Effector memory CD4-positive, alpha-beta T cell (primary cell): ENCODE measurements around the gene SLC12A9.

Experiments used
- DNase-seq, 3 donors: peaks; one replicate each; pipeline ENCODE4 v3.0.0-alpha.2; 2020
- H3K27ac ChIP-seq: 2 replicates; pipeline ENCODE4 v1.7.0; 2013; ENCODE audit warnings: mild to moderate bottlenecking, low read length, moderate library complexity; ENCODE audit not compliant: insufficient read depth, poor library complexity, severe bottlenecking
- H3K27me3 ChIP-seq: replicated peaks from 2 replicates; pipeline ENCODE4 v1.7.0; 2013; ENCODE audit warnings: mild to moderate bottlenecking, low read length; ENCODE audit not compliant: insufficient read depth, control insufficient read depth, poor library complexity, severe bottlenecking
- H3K36me3 ChIP-seq: 2 replicates; pipeline ENCODE4 v1.7.0; 2013; ENCODE audit warnings: mild to moderate bottlenecking, low read length, moderate library complexity; ENCODE audit not compliant: control insufficient read depth, insufficient read depth
- H3K4me1 ChIP-seq: 2 replicates; pipeline ENCODE4 v1.7.0; 2013; ENCODE audit warnings: low read length, mild to moderate bottlenecking; ENCODE audit not compliant: control insufficient read depth, insufficient read depth, poor library complexity, severe bottlenecking
- H3K4me3 ChIP-seq: 2 replicates; pipeline ENCODE4 v1.7.0; 2013; ENCODE audit warnings: low read length, low read depth, mild to moderate bottlenecking; ENCODE audit not compliant: insufficient read depth, poor library complexity, severe bottlenecking
- H3K9me3 ChIP-seq: 2 replicates; pipeline ENCODE4 v1.7.0; 2013; ENCODE audit warnings: mild to moderate bottlenecking, low read length, moderate library complexity; ENCODE audit not compliant: control insufficient read depth

SLC12A9 gene

DNA sequence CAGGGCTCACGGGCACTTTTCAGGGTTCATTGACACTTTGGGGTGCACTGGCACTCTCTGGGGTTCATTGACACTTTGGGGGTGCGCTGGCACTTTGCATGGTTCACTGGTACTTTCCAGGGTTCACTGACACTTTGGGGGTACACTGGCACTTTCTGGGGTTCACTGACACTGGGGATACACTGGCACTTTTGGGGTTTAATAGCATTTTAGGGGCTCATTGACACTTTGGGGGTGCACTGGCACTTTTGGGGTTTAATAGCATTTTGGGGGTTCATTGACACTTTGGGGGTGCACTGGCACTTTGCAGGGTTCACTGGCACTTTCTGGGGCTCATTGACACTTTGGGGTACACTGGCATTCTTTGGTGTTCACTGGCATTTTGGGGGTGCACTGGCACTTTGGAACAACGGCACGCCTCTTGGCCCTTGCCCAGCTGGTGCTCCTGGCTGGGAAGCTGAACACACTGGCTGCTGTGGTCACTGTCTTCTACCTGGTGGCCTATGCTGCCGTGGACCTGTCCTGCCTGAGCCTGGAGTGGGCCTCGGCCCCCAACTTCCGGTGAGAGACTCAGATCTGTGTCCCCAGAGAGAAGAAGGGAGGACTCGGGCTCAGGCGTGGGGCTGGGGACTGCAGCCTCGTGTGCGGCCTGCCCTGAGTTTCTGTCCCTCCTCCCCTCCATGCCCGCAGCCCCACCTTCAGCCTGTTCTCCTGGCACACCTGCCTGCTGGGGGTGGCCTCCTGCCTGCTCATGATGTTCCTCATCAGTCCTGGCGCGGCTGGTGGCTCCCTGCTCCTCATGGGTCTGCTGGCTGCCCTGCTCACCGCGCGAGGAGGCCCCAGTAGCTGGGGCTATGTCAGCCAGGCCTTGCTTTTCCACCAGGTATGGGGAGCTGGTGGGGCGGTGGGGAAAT, 8.4 kb downstream of the SLC12A9 start:
- Histone ChIP-seq H3K36me3 (peaks cover 41% of the 10 kb centered on the region), H3K9me3 (no peaks in the 10 kb centered on the region), H3K4me3 (no peak overlapping the region), H3K27ac (no peak overlapping the region), H3K27me3 (no peaks in the 10 kb centered on the region), H3K4me1 (no peaks in the 10 kb centered on the region)
- DNase-seq: no peak

DNA sequence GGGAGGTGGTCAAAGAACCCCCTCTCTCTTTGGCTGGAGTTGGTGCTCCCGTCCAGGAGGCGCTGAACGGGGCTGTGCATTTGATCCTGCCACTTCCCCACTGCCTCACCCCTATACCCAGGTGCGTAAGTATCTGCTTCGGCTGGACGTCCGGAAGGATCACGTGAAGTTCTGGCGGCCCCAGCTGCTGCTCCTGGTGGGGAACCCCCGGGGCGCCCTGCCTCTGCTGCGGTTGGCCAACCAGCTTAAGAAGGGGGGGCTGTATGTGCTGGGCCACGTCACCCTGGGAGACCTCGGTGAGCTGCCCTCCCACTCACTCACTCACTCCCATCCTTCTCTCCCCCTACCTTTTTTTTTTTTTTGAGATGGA, 9.1 kb downstream of the SLC12A9 start:
- Histone ChIP-seq H3K4me3 (no peak overlapping the region), H3K27ac (no peak overlapping the region), H3K36me3 (peaks cover 41% of the 10 kb centered on the region), H3K4me1 (peaks cover 1% of the 10 kb centered on the region), H3K9me3 (no peaks in the 10 kb centered on the region), H3K27me3 (no peaks in the 10 kb centered on the region)
- DNase-seq: no peak

DNA sequence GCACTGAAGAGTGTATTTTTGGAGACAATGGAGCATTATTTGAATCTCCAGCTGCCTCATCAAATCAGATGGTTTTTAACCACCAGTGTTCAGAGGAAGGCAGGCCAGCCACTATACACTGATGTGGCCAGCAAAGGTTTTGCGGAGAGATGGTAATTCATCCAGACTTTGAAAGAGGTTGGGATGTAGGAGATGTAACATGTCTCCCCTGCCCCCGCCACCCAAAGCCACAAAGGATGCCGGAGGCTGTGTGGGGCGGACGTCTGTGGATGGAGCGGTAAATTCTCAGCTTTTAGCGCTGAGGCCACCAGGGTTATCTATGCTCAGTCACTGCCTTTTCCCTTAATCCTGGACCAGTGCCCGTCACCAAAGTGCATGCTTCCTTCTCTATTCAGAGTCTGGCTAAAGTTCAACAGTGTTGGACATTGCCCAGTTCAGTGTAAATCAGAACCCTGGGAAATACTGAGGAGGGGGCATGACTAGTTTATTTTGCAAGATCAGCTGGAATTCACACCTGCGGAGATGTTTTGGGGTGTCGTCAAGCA, 11.0 kb downstream of the SLC12A9 start:
- Histone ChIP-seq H3K4me1 (peaks cover 14% of the 10 kb centered on the region), H3K36me3 (peaks cover 41% of the 10 kb centered on the region), H3K27ac (no peak overlapping the region), H3K9me3 (no peaks in the 10 kb centered on the region), H3K27me3 (no peaks in the 10 kb centered on the region), H3K4me3 (no peak overlapping the region)
- DNase-seq: no peak

DNA sequence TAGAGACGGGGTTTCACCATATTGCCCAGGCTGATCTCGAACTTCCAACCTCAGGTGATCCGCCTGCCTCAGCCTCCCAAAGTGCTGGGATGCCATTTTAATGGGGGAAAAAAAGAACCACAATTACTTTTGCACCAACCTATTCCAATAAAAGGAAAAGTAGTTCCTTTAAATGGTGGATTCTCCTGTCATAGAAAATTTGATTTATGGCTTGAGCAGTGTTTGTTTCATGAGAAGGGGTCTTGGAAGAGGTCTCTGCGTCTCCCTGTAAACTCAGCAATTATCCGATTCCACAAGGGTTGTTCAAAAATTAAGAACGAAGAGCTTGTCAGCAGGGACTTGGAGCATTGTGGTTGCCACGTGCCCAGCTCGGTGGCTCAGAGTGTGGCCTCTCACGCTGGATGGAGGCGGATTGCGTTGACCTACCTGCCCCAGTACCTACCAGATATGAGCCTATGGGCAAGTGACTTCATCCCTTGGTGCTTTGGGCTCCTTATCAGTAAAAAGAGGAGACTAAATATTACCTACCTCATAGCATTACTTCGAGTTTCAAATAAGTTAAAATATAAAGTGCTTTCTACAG, 11.8 kb downstream of the SLC12A9 start:
- Histone ChIP-seq H3K4me1 (peaks cover 14% of the 10 kb centered on the region), H3K4me3 (no peak overlapping the region), H3K27ac (no peak overlapping the region), H3K36me3 (peaks cover 32% of the 10 kb centered on the region), H3K27me3 (no peaks in the 10 kb centered on the region), H3K9me3 (no peaks in the 10 kb centered on the region)
- DNase-seq: no peak

DNA sequence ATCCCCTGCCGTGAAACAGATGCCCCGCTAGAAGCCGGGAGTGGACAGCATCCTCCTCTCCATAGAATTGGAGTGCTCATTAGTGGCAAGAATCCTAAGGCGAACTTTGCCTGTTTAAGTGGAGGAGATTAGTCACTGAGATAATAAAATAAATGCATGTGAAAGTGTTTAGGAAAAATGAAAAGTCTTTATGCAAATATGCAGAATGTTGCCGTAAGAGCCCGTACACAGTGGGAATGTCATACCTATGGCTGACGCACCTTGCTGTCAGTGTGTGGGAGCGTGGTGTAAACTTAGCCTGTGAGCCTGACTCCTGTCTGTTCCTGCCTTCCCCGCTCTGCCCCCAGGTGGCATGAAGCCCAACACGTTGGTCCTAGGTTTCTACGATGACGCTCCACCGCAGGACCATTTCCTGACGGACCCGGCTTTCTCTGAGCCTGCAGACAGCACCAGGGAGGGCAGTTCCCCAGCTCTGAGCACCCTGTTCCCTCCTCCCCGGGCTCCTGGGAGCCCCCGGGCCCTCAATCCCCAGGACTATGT, 12.9 kb downstream of the SLC12A9 start:
- no peaks in the 10 kb centered on the region for H3K27me3 ChIP-seq
- H3K4me1 ChIP-seq: peaks cover 14% of the 10 kb centered on the region
- no peaks in the 10 kb centered on the region for H3K9me3 ChIP-seq
- no peak for DNase-seq
- H3K27ac ChIP-seq: no peak overlapping the region
- H3K36me3 ChIP-seq: peaks cover 22% of the 10 kb centered on the region
- H3K4me3 ChIP-seq: no peak overlapping the region

DNA sequence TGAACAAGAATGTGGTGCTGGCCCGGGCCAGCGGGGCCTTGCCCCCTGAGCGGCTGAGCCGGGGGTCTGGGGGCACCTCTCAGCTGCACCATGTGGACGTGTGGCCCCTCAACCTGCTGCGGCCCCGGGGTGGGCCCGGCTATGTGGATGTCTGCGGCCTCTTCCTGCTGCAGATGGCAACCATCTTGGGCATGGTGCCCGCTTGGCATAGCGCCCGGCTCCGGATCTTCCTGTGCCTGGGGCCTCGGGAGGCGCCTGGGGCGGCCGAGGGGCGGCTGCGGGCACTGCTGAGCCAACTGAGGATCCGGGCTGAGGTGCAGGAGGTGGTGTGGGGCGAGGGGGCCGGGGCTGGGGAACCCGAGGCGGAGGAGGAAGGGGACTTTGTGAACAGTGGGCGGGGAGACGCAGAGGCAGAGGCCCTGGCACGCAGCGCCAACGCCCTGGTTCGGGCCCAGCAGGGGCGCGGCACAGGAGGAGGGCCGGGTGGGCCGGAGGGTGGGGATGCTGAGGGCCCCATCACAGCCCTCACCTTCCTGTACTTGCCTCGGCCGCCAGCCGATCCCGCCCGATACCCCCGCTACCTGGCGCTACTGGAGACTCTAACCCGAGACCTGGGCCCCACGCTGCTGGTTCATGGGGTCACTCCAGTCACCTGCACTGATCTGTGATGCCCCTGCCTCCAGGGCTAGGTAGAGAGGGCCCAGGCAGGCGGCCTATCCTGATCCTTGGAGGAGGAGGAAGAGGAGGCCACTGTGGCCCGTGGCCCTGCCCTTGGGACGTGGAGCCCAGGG, 13.6 kb downstream of the SLC12A9 start:
- H3K27ac ChIP-seq: no peak overlapping the region
- H3K9me3 ChIP-seq: no peaks in the 10 kb centered on the region
- no peak overlapping the region for H3K4me3 ChIP-seq
- H3K4me1 ChIP-seq: peaks cover 14% of the 10 kb centered on the region
- H3K36me3 ChIP-seq: peaks cover 15% of the 10 kb centered on the region
- H3K27me3 ChIP-seq: no peaks in the 10 kb centered on the region
- DNase-seq: no peak

DNA sequence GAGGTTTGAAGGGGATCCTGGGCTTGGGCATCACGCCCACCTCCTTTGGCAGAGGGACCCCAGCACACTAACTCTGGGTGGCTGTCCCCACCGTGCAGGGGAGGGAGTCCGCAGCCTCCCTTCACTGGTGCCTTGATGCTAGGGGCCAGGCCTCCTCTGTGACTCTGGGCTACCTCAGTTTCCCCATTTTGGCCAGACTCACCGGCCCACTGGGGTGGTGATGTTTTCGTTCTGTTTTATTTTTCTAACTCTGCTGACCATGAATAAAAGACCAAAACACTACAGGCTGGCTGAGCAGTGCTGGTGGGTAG, 14.2 kb downstream of the SLC12A9 start:
- Histone ChIP-seq H3K27me3 (no peaks in the 10 kb centered on the region), H3K36me3 (peaks cover 9% of the 10 kb centered on the region), H3K27ac (peak overlapping the region; percentile 73), H3K9me3 (no peaks in the 10 kb centered on the region), H3K4me3 (peak overlapping the region; percentile 51), H3K4me1 (peaks cover 14% of the 10 kb centered on the region)
- no peak for DNase-seq

DNA sequence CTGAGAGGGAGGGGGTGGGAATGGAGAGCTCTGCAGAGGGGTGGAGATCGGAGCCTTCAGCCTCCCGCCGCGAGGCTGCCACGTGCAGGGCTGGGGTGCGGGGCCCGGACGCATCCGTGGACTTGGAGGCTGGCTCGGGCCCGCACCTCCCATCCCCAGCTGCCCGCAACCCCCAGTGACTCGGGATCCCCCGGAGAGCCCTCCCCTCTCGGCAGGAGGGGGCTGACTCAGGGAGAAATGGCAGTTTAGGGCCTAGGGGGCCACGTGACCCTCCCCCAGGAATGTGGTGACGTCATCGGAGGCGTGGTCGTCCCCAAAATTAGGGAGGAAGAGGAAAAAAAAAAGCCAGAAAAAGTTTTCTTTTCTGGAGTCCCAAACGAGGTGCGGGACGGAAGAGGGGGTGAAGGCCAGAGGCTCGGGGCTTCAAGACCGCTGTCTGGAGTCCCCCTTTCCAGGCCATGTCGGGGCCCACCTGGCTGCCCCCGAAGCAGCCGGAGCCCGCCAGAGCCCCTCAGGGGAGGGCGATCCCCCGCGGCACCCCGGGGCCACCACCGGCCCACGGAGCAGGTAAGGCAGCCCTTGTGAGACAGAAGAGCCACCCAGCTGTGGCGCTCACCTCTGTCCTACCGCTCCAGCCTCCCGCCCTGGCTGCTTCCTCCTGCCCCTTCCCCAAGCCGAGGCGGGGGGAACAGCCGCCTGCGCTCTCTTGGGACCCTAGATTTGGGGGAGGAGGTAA, 14.7 kb downstream of the SLC12A9 start, which contains the start of gene TRIP6:
Gene TRIP6, plus strand, starts transcription at position 348 of the 736 bp plus-strand sequence. Its CDS starts 111 bp downstream, at position 459.
- H3K4me1 ChIP-seq: peaks cover 14% of the 10 kb centered on the region
- H3K36me3 ChIP-seq: peaks cover 9% of the 10 kb centered on the region
- H3K27ac ChIP-seq: peak within 1 kb of the TSS; percentile 73
- H3K27me3 ChIP-seq: no peaks in the 10 kb centered on the region
- DNase-seq: peak in 1 of 3 donors; percentile 45
- peak within 1 kb of the TSS; percentile 51 for H3K4me3 ChIP-seq
- no peaks in the 10 kb centered on the region for H3K9me3 ChIP-seq

DNA sequence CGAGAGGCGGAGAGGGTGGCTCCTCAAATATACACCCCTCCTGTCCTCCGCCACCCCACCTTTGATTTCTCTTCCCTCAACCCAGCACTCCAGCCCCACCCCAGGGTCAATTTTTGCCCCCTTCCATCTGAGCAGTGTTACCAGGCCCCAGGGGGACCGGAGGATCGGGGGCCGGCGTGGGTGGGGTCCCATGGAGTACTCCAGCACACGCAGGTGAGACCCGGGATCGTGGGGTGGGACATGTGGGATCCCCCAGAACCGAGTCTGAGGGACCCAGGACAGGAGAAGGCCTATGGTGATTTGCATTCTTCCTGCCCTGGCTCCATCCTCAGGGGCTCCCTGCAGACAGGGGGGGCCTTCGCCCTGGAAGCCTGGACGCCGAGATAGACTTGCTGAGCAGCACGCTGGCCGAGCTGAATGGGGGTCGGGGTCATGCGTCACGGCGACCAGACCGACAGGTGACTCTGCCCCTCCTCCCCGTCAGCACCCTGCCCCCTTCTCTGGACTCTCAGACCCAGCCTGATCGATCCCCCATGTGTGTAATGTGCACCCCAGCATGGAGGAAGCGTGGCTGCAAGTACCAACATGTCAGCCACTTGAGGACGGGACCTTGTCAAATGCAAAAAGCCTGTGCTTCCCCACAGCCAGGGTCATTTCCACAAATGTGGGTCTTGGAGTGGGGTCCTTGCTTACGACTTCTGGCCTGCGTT, 15.4 kb downstream of the SLC12A9 start:
- no peak for DNase-seq
- H3K27ac ChIP-seq: peak overlapping the region; percentile 73
- peaks cover 6% of the 10 kb centered on the region for H3K36me3 ChIP-seq
- H3K27me3 ChIP-seq: no peaks in the 10 kb centered on the region
- peak overlapping the region; percentile 51 for H3K4me3 ChIP-seq
- H3K9me3 ChIP-seq: no peaks in the 10 kb centered on the region
- H3K4me1 ChIP-seq: peaks cover 14% of the 10 kb centered on the region
